Keratinocyte (primary cell): ENCODE data around the gene HIP1. TPM values are rescaled to one million over a fixed set of nuclear protein-coding genes. Genes with fewer than 3 reads are reported as not detected.

Source experiments
- DNase-seq: peaks from one replicate; pipeline ENCODE4 v3.0.0-alpha.2; 2011; ENCODE audit warnings: low read depth, missing footprints, low spot score
- FAIRE-seq: peaks from 2 replicates; lab custom pipeline; 2011; peaks lifted over from hg19 to GRCh38; lab: Jason Lieb, UNC
- H2AFZ ChIP-seq: 2 replicates; pipeline ENCODE4 v1.6.0; 2012; ENCODE audit warnings: low read length, control low read depth, inconsistent platforms; ENCODE audit not compliant: control insufficient read depth
- H3K27ac ChIP-seq: 2 replicates; pipeline ENCODE4 v1.5.1; 2011; ENCODE audit warnings: low read length; ENCODE audit not compliant: control insufficient read depth, insufficient read depth
- H3K27me3 ChIP-seq: 3 replicates; pipeline ENCODE4 v1.6.0; 2011; ENCODE audit warnings: low read length; ENCODE audit not compliant: control insufficient read depth, insufficient read depth; ENCODE audit errors: extremely low read depth
- H3K36me3 ChIP-seq, 2 experiments: 2 replicates in 1 of 2; 3 replicates in 1 of 2; pipeline ENCODE4 v1.5.1; 2011; ENCODE audit warnings: low read length in 2 of 2, mild to moderate bottlenecking in 1 of 2; ENCODE audit not compliant: control insufficient read depth in 2 of 2, insufficient read depth in 2 of 2; ENCODE audit errors: extremely low read depth in 1 of 2
- H3K4me1 ChIP-seq: 3 replicates; pipeline ENCODE4 v1.5.1; 2011; ENCODE audit warnings: low read length; ENCODE audit not compliant: control insufficient read depth, insufficient read depth; ENCODE audit errors: extremely low read depth
- H3K4me2 ChIP-seq: 3 replicates; pipeline ENCODE4 v1.6.0; 2011; ENCODE audit warnings: low read depth, low read length; ENCODE audit not compliant: control insufficient read depth, insufficient read depth; ENCODE audit errors: extremely low read depth
- H3K4me3 ChIP-seq, 3 experiments: fragments of 200-600 bp in 1 of 3; sonication (generic) in 1 of 3; 2 replicates in 2 of 3; 3 replicates in 1 of 3; pipeline ENCODE4 v1.5.1; 2011 to 2016; ENCODE audit warnings: low read length in 3 of 3, mild to moderate bottlenecking in 3 of 3, control low read depth in 2 of 3, inconsistent platforms in 1 of 3, low read depth in 1 of 3, mixed read lengths in 1 of 3, mixed run types in 1 of 3, moderate library complexity in 1 of 3; ENCODE audit not compliant: control insufficient read depth in 2 of 3, insufficient read depth in 2 of 3; ENCODE audit errors: extremely low read depth in 1 of 3
- H3K79me2 ChIP-seq: 2 replicates; pipeline ENCODE4 v1.6.0; 2012; ENCODE audit warnings: low read length; ENCODE audit not compliant: control insufficient read depth, insufficient read depth
- H3K9ac ChIP-seq: 3 replicates; pipeline ENCODE4 v1.6.0; 2011; ENCODE audit warnings: low read length; ENCODE audit not compliant: control insufficient read depth, insufficient read depth; ENCODE audit errors: extremely low read depth
- H3K9me1 ChIP-seq: 3 replicates; pipeline ENCODE4 v1.6.0; 2011; ENCODE audit warnings: low read length; ENCODE audit not compliant: control insufficient read depth, insufficient read depth; ENCODE audit errors: extremely low read depth
- H3K9me3 ChIP-seq: 2 replicates; pipeline ENCODE4 v1.5.1; 2012; ENCODE audit warnings: low read depth, low read length; ENCODE audit not compliant: control insufficient read depth
- H4K20me1 ChIP-seq: 3 replicates; pipeline ENCODE4 v1.6.0; 2011; ENCODE audit warnings: low read length; ENCODE audit not compliant: control insufficient read depth, insufficient read depth; ENCODE audit errors: extremely low read depth
- EZH2 ChIP-seq: IDR thresholded peaks from one replicate; pipeline ENCODE4 v1.6.1; 2012; ENCODE audit warnings: inconsistent platforms, mild to moderate bottlenecking, low read length, moderate library complexity
- dilution Hi-C: fragments of 300-500 bp; cut with MboI; formaldehyde crosslinking; loops from one replicate; pipeline ENCODE4 v1.7.0; 2020; ENCODE audit warnings: low sequenced_read_pairs; ENCODE audit not compliant: extremely low pct_ligation_motif_present
- polyA plus RNA-seq, 5 experiments: library from polyadenylated mRNA; depleted of rRNA in 3 of 5; stranded (reverse) in 3 of 5; stranded (forward) in 1 of 5; unstranded in 1 of 5; fragments of >200 nt; gene quantifications; 1 replicate in 1 of 5; 2 replicates in 3 of 5; 3 replicates in 1 of 5; pipeline versions ENCODE4 v1.2.1 to v1.2.3, GENCODE V29; 2011 to 2012; ENCODE audit warnings: missing spikeins in 2 of 5, low read depth in 1 of 5, low replicate concordance in 1 of 5
- TF ChIP-seq, protein P1 (sequence below), 3 experiments: IDR thresholded peaks in 1 of 3; conservative IDR thresholded peaks in 1 of 3; optimal IDR thresholded peaks in 1 of 3; 2 replicates in 2 of 3; 3 replicates in 1 of 3; pipeline versions ENCODE3 to v1.5.1; 2011; ENCODE audit warnings: low read length in 3 of 3, mild to moderate bottlenecking in 3 of 3, moderate library complexity in 2 of 3, control low read depth in 1 of 3, inconsistent platforms in 1 of 3; ENCODE audit not compliant: insufficient read depth in 2 of 3; ENCODE audit errors: extremely low read depth in 1 of 3

The HIP1 gene
- polyA plus RNA-seq, 1 donor (not counting 4 experiments of a cell fraction or from before 2014, with no cell fraction given), result 5.0 TPM

DNA sequence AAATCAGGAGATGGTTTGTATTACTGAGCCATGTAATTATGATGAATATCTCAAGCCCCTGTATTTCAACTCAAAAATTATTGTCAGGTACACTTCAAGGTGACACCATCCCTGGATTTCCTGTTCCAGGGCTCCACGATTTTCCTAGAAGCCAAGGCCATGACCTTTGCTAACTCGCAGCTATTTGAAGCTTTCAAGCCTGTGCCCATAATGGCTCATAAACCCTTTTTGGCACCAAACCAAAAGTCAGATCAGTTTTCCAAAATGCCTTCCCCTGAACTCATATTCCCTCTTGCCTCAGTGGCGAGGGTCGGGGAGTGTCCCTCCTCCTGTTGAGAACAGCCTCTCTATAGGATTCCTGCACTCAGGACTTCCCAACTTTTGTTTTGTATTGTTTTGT, 70.8 kb downstream of the HIP1 start:
- Histone ChIP-seq H3K9me3 (no peaks in the 10 kb centered on the region), H3K27me3 (no peaks in the 10 kb centered on the region), H3K79me2 (no peaks in the 10 kb centered on the region), H3K9me1 (no peaks in the 10 kb centered on the region), H3K9ac (no peak overlapping the region), H3K36me3 (no peaks in the 10 kb centered on the region), H3K27ac (no peak overlapping the region), H4K20me1 (no peaks in the 10 kb centered on the region), H3K4me1 (no peaks in the 10 kb centered on the region), H2AFZ (no peak overlapping the region), H3K4me3 (no peak overlapping the region), H3K4me2 (no peak overlapping the region)
- DNase-seq (no peak), FAIRE-seq (no peak)
- dilution Hi-C loops, result no loop called here
- TF ChIP-seq EZH2, result no peak

DNA sequence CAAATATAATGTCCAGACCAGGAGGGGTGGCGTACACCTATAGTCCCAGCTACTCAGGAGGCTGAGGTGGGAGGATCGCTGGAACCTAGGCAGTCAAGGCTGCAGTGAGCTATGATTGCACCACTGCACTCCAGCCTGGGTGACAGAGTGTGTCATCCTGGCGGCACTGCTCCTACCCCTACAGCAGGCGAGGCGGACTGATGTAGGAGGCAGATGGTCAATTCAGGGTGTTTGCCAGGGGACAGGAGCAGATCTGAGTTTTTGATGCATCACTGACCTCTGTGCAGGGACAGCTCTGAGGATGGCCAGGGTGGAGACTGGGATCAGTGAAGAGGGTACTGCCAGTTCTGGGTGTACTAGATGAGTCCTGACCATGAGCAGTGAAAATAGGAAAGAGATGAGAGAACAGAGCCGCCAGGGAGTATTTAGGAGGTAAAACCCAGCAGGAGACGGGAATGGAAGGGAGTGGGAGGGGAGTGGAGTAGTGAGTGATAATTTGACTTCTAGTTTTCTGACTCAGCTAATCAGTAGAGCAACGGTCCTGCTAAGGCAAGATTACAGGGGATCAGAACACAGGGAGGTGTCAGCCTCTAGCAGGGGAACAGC, 75.3 kb downstream of the HIP1 start:
- Histone ChIP-seq H3K27me3 (no peaks in the 10 kb centered on the region), H2AFZ (no peak overlapping the region), H3K9me1 (no peaks in the 10 kb centered on the region), H3K4me2 (no peak overlapping the region), H4K20me1 (no peaks in the 10 kb centered on the region), H3K9me3 (no peaks in the 10 kb centered on the region), H3K36me3 (no peaks in the 10 kb centered on the region), H3K4me3 (no peak overlapping the region), H3K27ac (no peak overlapping the region), H3K9ac (no peak overlapping the region), H3K79me2 (no peaks in the 10 kb centered on the region), H3K4me1 (no peaks in the 10 kb centered on the region)
- TF ChIP-seq EZH2, result no peak
- TF ChIP-seq, protein P1, sequence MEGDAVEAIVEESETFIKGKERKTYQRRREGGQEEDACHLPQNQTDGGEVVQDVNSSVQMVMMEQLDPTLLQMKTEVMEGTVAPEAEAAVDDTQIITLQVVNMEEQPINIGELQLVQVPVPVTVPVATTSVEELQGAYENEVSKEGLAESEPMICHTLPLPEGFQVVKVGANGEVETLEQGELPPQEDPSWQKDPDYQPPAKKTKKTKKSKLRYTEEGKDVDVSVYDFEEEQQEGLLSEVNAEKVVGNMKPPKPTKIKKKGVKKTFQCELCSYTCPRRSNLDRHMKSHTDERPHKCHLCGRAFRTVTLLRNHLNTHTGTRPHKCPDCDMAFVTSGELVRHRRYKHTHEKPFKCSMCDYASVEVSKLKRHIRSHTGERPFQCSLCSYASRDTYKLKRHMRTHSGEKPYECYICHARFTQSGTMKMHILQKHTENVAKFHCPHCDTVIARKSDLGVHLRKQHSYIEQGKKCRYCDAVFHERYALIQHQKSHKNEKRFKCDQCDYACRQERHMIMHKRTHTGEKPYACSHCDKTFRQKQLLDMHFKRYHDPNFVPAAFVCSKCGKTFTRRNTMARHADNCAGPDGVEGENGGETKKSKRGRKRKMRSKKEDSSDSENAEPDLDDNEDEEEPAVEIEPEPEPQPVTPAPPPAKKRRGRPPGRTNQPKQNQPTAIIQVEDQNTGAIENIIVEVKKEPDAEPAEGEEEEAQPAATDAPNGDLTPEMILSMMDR (optimal IDR thresholded peaks at IDR 0.05 in 1 of 3, IDR thresholded peaks at IDR 0.05 in 1 of 3, conservative IDR thresholded peaks at IDR 0.05 in 1 of 3; ENCODE audit: extremely low read depth in 1 of 3, insufficient read depth in 2 of 3, low read length in 3 of 3), result no peak
- DNase-seq (no peak), FAIRE-seq (no peak)
- dilution Hi-C loops, result no loop called here
